NCI-H524 (cell line): ENCODE data around the gene ZGRF1.
"Not testable (repeated sequence)": the region's sequence is repeated elsewhere in the genome, so short reads cannot be mapped to it uniquely, and the experiment has no call there.

Experiments used
- DNase-seq, 2 experiments: peaks; one replicate each; lab custom pipeline; 2025; lab: John Stamatoyannopoulos, UW

The ZGRF1 gene

DNA sequence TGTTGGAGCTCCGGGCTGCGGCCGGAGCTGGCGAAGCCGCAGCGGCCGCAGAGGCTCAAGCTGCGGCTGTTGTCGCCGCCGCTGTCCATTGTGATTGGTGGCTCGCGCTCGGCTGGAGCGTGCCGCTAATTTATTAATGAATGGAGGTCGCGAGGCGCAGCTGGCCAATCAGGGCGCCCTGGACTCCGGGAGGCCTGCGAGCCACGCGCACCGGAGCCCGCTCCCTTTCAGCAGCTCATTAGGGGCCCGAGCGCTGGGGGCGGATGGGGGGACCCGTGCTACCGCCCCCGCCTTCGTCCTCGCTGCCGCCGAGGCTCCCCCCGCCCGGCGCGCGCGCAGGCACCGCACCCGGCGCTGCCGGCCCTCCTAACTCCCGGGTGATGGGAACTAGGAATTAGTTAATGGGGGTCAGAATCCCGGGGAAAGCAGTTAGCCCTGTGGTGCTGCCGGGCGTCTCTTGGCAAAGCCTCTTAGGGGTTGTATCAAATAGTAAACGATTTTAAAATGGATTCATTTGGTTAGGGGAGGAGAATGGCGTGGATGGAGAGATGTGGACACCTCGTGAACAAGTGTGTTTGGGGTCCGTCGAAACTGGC, 120.1 kb downstream of the ZGRF1 start:
- peak; percentile 14 to 65 for DNase-seq

GRCh38 chr4:112516066-112516470, 120.6 kb downstream of the ZGRF1 start, which contains the start of gene NEUROG2:
TSS of gene NEUROG2 (minus strand) at chr4:112516180. CDS start at chr4:112515475, 705 bp downstream.
- no peak for DNase-seq

- DNase-seq: peak in 1 of 2 experiments; percentile 37
Measured at GRCh38 chr4:112515198-112516065, 121.3 kb downstream of the ZGRF1 start.

DNA sequence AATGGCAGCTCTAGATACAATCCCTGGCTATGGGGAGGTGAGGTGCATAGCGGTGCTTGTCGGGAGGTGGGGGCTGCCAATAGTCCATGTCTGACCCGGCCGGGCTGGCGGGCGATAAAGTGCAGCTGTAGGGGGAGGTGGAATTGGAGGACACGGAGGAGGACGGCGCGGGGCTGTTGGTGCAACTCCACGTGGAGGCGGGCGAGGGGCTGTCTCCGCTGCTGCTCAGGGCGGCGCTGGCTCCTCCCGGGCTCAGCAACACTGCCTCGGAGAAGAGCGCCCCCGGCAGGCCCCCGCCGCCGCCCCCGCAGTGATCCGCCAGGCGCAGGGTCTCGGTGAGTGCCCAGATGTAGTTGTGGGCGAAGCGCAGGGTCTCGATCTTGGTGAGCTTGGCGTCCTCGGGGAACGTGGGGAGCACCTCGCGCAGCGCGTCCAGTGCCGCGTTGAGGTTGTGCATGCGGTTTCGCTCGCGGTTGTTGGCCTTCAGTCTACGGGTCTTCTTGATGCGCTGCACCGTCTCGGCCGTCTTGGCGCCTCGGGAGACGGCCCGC, 122.0 kb downstream of the ZGRF1 start:
- peak; percentile 22 to 43 for DNase-seq

DNA sequence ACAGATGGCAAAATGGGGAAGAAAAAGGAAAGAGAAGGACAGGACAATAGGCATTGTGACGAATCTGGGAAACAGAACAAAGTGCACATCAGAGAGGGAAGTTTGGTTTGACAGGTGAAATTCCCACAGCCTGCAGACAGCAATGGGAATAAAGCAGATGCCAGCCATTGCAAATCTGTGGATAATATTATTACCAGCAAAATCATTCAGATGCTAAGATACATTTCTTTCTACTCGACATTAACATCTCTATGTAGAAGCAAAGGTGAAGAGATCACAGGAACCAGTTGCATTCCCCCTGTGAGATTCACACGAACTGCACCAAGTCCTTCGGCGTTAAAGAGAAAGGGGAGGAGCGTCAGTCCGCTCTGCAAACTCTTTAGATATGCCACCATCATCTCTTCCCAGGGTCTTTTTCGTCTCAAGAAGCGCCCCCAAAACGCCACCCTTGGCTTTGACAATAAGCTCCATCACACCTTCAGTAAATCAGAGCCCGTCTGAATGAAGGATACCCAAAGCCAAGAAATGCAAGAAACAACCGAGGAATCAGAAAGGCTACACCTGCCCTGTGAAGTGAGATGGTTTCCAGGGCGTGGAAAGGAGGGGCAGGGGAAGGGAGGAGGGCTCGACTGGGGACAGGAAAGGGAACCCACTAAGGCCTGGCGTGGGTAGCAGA, 122.6 kb downstream of the ZGRF1 start:
- DNase-seq: peak in 1 of 2 experiments; percentile 43

- DNase-seq: no peak
Measured at GRCh38 chr4:112511803-112512118, 124.9 kb downstream of the ZGRF1 start.

- DNase-seq: no peak
Measured at GRCh38 chr4:112511093-112511802, 125.5 kb downstream of the ZGRF1 start.

DNA sequence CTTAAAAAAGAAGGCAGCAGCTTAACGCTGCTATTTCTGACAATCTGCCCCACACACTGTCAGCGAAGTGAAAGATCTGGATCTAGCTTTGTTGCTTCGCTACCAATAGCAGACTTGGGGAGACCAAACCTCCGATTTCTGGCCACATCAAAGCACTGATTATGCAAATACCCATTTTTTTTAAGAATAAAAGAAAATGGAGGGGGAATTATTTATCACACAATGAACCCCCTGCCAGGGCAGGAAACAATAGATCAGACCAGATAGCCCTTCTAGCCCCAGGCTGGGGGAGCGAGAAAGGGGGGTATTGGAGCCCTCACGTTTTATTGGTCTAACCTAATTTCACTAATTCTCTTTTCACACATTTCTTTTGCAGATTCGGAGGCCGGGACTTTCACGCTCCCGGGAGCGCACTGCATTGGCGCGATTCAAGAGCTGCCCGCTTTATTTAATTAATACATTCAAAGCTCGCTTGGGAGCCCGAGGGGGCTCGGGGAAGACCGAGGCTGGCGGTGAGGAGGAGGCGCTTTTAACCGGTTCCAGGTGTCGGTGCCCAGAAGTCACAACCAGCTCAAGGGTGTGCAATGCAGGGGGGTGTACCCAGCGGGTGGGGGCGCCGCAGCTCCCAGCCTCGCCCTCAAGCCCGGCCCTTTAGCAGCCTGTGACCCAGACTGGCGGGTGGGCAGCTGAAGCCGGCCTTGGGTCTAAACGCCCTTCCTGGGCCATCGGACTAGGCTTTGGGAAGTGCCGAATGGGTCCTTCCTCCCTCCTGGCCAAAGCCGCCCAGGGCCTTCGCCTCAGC, 126.2 kb downstream of the ZGRF1 start:
- DNase-seq: no peak

GRCh38 chr4:112509243-112510141, 127.2 kb downstream of the ZGRF1 start:
- peak in 1 of 2 experiments; percentile 13 for DNase-seq

GRCh38 chr4:112508356-112508755, 128.4 kb downstream of the ZGRF1 start:
- no peak for DNase-seq

DNA sequence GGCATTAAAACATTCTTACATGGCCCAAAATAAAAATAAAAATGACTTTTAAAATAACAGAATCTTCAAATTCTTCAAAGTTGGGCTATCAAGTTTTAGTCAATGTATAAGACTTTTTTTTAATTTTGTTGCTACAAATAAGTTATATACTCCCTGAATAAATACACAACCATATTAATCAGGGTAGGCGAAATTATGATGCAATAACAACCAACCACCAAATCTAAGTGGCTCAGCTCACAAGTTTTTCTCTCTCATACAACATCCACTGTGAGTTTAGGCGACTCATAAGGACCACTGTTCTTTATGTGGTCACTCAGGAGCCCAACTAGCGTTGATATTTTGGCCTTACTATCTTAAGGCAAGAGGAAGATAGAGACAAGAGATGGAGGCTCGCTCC, 131.9 kb downstream of the ZGRF1 start:
- no peak for DNase-seq

DNA sequence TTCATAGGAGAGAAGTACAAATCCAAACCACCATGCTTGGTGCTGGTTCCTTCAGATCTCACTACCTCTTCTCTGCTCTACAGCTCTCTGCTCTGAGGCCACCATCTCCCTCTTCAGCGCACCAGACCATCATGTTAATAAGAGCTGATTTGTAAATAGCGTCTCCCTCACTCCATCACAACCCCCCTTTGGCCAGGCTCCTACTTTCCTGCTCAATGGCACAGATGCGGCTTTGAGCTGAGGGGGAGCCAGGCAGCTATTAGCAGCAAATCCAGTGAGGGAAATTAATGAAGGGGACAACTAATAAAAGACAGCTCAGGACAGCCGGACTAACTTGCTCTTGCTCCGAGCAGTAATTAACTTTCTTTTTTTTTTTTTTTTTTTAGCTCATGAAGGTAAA, 133.8 kb downstream of the ZGRF1 start:
- DNase-seq: no peak

GRCh38 chr4:112492321-112492720, 144.4 kb downstream of the ZGRF1 start:
- DNase-seq: no peak

DNA sequence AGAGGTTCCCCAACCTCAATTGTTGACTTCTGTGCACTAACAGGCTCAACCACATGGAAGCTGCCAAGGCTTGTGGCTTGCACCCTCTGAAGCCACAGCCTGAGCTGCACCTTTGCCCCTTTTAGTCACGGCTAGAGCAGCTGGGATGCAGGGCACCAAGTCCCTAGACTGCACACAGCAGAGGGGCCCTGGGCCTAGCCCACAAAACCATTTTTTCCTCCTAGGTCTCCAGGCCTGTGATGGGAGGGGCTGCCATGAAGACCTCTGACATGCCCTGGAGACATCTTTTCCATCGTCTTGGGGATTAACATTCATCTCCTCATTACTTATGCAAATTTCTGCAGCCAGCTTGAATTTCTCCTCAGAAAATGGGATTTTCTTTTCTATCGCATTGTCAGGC, 145.9 kb downstream of the ZGRF1 start:
- DNase-seq: not testable (repeated sequence)
